Activated CD8-positive, alpha-beta memory T cell treated with anti-CD3 and anti-CD28 coated beads for 24 hours (primary cell): Measurements from ENCODE around the gene POLR3E.
"Not testable (repeated sequence)": the region's sequence is repeated elsewhere in the genome, so short reads cannot be mapped to it uniquely, and the experiment has no call there.

Experiments used
- DNase-seq: peaks from one replicate; pipeline ENCODE4 v3.0.0-alpha.2; 2020

POLR3E gene

DNA sequence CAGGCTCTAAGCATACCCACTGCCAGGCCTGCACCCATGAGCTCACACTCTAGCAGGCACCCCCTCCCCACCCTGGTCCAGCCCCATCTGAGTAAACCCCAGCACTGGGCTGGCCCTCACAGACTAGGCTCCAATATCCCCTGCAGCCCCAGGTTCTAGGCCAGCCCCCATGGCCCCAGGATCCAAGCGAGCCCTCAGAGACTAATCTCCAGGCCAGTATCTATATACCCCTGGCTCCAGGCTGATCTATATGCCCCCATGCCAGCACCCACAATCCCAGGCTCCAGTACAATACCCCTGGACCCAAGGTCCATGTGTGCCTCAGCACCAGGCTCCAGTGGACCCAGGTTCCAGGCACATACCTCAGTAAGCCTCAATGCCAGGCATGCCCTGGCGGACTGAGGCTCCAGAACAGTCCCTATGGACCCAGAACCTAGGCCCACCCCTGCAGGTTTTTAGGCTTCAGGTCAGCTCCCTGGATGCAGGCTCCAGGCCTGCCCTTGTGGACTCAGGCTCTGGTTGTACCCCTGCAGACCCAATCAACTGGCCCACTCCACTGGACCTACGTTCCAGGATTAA, 38.5 kb downstream of the POLR3E start:
- no peak for DNase-seq

DNA sequence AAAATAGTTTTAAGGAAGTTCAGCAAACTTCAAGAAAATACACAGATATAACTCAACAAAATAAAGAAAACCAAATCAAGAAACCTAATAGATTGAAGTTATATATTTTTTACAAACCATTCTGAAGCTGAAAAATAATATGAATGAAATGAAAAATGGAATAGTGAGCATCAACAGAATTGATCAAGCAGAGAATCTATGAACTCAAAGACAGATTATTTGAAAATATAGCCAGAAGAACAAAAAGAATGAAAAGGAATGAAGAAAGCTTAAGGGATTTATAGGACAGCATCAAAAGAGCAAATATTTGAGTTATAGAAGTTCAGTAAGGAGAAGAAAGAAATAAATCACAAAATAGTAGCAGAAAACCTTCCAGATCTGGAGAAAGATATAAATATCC, 39.4 kb downstream of the POLR3E start:
- no peak for DNase-seq

DNA sequence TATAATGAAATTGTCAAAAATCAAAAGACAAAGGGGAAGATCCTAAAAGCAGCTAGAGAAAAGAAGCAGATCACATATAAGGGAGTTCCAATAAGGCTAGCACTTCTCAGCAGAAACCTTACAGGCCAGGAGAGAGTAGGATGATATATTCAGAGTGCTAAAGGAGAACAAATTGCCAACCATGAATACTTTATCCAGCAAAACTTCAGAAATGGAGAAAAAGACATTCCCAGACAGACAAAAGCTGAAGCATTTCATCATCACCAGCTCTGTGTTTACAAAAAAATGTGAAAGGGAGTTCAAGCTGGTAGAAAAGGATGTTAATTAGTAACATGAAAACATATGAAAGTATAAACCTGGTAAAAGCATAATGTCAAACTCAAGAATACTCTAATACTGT, 39.8 kb downstream of the POLR3E start:
- no peak for DNase-seq

DNA sequence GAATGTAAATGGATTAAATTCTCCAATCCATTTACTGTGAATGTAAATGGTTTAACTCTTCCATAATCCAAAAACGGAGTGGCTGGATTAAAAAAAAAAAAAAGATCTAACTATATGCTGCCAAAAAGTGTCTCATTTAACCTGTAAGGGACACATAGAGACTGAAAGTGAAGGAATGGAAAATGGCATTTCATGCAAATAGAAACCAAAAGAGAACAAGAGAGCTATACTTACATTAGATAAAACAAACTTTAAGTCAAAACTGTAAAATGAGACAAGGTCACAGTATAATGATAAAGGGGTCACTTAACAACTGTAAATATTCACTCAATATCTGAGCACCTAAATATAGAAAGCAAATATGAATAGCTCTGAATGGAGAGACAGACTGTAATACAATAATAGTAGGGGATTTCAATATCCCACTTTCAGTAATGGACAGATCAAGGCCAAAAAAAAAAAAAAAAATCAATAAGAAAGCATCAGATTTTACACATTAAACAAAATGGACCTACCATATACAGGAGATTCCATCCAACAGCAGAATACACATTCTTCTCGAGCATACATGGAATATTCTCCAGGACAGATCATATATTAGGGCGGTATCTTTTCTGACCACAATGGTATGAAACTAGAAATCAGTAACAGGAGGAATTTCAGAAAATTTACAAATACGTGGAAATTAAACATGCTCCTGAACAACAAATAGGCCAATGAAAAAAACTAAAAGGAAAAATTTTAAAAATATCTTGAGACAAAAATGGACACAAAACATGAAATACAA, 40.8 kb downstream of the POLR3E start:
- DNase-seq = no peak

DNA sequence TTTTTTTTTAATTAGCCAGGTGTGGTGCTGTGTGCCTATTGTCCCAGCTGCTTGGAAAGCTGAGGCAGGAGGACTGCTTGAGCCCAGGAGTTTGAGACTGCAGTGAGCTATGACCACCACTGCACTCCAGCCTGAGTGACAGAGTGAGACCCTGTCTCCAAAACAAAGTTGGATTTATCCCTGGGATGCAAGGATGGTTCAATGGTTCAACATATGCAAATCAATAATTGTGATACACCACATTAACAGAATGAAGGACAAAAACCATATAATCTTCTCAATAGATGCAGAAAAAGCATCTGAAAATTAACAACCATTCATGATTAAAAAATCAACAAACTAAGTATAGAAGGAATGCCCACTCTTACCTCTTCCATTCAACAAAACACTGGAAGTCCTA, 43.7 kb downstream of the POLR3E start:
- no peak for DNase-seq

DNA sequence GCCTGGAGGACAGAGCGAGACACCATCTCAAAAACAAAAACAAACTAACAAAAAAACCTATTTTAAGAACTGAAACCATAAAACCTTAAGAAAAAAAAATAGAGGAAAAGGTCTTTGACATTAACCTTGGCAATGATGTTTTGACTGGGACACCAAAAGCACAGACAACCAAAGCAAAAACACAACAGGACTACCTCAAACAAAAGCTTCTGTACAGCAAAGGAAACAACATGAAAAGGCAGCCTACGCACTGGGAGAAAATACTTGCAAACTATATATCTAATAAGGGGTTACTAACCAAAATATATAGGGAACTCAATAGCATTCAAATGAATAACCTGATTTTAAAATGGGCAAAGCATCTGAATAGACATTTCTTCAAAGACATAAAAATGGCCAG, 44.9 kb downstream of the POLR3E start:
- no peak for DNase-seq

DNA sequence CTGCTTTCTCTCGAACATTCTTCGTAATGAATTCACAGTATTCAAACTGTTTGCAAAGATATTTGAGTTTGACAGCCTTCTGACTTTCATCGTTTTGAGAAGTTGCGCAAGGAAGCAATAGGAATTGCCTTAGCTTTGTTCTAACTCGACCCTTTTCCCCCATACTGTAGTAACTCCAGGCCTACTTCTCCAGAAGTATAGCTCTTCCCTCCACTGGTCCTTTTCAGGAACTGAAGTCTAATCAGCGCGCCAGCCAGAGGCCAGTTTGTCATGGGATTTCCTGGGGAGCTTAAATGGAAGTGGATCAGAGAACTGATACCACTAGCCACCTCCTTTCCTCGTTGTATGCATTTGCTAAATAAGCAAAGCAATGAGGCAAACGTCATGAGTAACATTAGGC, 49.3 kb downstream of the POLR3E start:
- no peak for DNase-seq

DNA sequence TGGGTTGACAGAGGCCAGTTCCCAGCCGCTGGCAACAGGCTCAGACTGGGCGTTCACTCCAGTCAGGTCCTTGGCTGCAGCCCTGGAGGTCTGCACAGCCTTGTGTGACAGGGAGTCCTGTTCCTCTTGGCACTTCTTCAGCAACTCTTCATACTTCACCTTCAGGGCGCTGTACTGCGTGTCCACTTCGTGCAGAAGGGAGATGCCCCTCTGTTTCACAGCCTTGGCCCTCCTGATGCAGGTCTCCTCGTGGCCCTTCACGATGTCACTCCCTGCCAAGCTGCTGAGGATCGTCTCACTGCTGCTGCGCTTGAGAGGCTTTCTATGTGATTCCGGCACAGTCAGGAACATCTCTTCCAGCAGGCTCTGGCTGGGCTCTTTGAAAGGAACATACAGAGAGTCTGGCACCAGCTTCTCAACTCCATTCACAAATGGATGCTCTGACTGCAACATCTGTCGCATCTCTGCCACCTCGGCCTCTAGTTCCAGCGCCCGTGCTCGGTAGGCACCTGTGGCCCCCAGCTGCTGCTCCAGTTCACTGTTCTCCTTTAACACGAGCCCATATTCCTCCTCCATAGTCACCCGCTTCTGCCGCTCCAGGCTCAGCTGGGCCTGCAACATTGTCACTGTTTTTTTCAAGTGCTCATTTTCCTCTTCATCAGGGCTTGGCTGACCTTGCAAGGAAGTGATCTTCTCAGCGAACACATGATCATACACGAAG, 50.1 kb downstream of the POLR3E start:
- DNase-seq = no peak

DNA sequence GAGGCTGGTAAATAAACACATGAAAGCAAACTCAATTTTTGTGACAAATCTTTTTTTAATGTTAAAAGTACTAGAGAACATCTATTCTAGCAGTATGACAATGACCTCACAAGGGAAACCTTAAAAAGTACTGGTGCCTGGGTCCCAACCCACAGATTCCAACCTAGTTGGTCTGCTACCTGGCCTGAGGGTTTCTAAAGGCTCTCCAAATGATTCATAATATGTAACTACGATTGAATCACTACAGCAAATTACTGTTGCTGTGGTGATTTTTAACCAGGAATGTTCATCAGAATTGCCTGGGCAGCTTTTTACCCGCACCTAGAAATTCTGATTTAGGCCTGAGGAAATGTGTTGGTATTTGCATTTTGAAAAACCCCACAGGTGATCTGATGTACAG, 51.1 kb downstream of the POLR3E start:
- DNase-seq = no peak

DNA sequence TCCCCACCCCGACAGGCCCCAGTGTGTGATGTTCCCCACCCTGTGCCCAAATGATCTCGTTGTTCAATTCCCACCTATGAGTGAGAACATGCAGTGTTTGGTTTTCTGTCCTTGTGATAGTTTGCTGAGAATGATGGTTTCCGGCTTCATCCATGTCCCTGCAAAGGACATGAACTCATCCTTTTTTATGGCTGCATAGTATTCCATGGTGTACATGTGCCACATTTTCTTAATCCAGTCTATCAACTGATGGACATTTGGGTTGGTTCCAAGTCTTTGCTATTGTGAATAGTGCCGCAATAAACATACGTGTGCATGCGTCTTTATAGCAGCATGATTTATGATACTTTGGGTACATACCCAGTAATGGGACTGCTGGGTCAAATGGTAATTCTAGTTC, 53.8 kb downstream of the POLR3E start:
- DNase-seq = not testable (repeated sequence)

DNA sequence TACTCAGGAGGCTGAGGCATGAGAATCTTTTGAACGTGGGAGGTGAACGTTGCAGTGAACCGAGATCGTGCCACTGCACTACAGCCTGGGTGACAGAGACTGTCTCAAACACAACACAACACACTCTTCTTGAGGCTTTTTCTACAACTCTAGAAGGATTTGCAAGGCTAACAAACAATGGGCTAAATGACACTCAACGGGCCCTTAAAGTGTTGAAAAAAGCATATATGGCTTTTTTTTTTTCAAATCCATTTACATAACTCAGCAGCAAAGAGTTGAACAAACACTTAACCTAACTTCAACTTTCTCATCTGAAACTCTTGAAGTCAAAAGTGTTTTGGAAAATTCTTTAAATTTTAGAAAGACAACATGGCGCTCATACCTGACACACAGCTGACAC, 54.9 kb downstream of the POLR3E start:
- no peak for DNase-seq

DNA sequence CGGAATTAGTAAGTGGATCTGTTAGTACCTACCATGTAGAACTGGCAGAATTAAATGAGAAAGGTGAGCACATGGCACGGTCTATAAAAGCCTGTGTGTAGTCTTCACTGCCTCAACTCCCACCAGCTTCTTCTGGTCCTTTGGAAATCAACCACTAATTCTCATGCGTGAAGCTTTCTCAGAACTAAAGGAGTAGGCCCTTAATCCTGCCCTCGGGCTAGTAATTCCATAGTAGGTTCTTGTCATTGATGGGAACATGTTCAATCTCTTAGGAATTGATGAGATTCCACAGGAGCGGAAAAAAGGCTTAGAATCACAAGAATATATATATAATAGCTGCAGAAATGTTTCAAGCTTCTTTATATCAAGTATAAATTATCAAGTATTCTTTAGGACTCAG, 55.5 kb downstream of the POLR3E start:
- DNase-seq = no peak

DNA sequence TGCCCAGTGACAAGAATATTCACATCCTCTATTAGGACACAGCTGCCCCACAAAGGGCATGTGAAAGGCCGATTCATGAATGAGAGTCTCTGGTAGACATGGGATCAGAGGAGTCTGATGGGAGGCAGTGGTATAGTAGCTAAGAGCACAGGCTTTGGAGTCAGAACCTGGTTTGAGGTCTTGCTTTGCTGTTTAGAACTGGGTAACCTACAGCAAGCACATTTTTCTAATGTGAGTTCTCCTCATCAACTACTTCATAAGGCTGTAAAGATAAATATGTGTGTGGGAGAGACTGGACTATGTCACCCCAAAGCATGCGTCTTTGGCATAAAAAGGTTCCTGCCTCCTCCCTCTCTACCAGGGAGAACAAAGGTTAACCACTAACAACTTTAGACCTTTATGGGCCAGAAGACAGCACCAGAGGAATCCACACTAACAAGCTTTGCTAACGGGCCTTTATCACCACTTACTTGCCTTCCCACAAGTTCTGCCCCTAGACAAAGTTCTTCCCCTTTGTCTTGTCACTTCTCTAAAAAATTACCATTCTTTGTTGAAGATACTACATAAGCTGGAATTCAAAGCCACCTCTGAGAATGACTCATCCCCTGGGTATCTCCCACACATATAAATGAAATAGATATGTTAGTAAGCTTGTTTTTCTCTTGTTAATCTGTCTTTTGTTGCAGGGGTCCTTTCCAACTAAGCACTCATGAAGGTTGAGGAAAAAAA, 56.1 kb downstream of the POLR3E start:
- DNase-seq = no peak

DNA sequence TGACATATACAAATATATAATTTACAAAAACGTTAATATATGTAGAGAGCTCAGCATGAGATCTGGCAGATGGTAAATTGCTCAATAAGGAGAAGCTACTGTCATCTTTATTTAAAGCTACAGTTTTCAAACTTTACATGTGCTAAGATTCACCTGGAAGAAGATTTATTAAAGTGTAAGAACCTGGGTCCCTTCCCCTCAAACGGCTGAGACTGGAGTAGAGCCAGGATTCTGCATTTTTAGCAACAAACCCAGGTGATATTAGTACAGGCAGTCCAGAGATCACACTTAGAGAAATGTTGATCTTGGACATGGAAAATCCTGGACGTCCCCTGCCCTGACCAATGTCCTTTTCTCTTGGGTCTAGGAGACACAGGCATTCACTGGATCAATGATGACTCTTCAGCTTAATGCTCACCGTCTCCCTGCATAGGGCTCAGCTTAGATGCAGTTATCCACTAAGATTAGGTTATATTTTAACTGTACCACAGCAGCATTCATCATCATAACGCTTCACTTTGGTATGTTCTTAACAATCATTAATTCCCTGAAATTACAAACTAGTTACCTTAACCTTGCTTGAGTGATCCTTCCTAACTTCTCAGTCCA, 56.8 kb downstream of the POLR3E start:
- no peak for DNase-seq

DNA sequence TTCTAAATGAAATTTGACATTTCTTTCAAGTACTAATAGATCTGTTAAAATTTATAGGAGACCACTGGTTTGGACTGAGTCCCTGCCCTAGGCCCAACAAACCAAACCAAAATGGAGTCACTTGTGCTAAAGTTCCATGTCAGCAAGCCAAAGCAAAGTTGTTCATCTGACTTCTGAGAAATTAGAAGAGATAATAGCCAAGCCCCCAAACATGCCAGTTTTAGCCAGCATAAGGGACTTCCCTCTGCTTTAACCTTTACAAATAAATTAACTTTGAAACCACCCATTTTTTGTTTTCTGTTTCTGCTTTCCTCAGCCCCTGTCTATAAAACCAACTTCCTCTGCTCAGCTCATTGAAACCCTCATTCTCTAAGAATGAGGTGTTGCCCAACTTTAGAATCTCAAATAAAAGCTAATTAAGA, 58.3 kb downstream of the POLR3E start:
- DNase-seq = no peak

DNA sequence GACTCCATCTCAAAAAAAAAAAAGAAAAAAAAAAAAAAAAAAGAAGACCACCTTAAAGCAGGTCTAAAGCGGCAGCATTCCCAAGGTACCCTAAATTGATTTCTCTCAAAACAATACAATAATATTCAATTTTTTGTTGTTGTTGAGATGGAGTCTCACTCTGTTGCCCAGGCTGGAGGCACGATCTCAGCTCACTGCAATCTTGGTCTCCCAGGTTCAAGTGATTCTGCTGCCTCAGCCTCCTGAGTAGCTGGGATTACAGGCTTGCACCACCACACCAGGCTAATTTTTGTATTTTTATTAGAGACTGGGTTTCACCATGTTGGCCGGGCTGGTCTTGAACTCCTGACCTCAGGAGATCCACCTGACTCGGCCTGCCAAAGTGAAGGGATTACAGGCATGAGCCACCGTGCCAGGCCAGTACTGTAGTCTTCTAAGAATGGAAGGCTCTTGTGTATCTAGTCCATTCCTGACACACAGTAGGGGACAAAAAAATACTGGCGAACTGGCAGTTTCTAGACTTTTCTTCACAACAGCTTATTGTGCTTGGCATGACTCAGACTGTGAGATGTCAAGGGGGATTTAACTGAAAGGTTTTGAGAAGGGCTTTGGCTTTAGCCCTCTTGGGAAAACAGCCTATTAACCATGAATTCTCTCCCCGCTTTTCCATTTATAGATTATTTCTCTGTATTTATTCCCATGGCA, 59.9 kb downstream of the POLR3E start:
- no peak for DNase-seq

DNA sequence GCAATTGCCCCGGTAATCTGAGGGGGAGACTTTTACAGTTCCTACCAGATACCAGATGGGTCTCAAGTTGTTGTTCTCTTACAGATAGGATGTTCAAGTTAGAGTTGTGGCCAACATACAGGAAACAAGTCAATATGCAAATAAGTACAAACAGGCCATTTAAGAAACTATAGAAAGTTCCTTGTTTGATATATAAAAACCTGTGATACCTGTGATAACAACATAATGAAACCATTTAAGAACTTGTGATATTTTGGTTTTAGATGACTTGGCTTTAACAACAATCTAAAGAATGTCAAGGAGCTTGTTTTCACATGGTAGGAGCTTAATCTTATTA, 60.4 kb downstream of the POLR3E start:
- DNase-seq = no peak

DNA sequence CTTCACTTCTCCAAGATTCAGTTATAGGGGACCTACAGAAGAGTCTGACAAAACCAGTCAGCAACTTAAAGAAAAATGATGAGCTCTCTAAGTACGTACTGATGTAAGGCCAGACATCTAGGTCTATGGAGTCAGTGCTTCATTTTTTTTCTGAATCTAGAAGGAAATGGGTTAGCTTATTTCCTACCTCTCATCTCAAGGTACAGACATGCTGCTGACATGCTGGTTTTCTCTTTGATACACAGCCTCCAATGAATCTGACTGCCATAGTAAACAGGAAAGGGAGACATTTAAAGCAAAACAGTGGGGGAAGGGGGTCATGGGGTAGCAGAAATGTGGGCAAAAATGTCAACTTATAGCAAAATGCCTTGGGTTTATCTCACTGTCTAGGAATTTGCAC, 60.8 kb downstream of the POLR3E start:
- no peak for DNase-seq

DNA sequence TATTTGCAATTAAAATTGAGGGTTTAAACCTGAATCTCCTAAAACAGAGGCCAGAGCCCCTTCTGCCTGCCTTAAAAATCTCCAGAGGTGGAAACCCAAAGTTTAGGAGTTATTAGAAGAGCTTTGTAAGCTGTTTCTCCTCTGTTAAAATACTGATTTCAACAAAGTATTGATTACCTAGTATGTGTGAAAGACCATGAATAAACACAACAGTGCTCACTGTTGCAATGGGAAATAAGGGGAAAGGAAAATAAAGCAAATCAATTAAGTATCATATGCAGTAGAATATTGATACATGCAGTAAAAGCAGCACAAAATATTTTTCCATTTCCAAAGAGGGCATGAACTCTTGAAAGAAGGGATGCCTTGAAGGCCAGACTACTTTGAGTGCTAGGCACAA, 62.5 kb downstream of the POLR3E start:
- DNase-seq = no peak

DNA sequence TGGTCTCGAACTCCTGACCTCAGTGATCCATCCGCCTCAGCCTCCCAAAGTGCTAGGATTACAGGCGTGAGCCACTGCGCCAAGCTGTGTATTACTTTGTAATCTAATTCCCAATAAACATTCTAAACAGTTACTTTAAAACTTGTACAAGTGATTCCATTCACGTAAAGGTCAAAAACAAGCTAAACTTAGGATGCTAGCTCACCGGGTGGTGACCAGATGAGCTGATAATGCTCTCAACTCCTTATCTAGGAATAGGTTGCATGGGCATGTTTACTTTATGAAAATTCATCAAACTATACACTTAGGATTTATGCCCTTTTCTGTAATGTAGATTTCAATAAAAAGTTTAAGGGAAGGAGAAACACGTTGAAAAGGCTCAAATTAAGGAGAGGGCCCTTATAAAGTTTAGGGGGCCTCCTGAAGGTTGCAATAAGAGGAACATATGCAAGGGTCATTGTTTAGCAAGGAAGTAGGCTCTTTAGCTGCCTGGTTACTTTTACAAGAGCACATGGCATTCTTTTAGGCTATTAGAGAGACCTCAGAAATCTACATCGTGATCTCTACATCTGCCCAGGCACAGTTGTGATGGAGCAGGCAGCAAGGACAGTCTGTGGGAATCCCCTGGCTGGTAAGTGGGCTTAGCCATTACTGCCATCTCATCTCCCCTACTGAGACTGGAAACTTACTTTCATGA, 63.9 kb downstream of the POLR3E start:
- DNase-seq = no peak

DNA sequence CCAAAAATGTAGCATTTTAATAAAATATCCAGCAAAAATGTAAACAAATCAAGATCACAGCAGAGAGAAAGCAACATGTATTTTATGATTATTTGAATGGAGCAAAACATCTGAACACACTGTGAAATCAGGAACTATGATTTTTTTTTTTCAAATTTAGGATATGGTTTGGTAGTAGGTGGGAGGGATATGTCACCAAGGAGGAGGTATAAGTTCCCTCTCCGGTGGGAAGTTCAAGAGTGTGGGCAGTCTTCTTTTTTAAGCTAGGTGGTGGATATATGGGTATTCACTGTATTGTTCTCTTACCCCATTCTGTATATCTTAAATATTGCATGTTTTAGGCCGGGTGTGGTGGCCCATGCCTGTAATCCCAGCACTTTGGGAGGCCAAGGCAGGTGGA, 67.0 kb downstream of the POLR3E start:
- DNase-seq = no peak

DNA sequence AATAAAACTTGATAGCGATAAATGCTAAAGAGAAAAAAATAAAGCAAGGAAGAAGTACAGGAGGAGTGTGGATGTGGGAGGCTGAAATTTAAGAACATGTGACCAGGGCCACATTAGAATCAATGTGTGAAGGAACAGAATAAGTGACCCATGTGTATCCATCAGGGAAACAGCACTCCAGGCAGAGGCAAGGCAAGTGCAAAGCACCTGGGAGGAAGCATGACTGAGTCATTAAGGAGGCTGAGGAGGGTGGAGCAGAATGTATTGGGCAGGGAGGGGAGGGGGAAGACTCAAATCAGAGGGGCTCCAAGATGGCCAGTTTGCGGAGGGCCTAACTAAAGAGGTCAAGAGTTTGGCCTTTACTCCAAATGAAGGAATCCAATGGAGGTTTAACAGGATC, 69.2 kb downstream of the POLR3E start:
- no peak for DNase-seq
